Glutamatergic neuron (in vitro differentiated cells): ENCODE results near the gene OR2AE1. TPM values are rescaled to one million over a fixed set of nuclear protein-coding genes. Genes with fewer than 3 reads are reported as not detected.
"Not testable (repeated sequence)": the region's sequence is repeated elsewhere in the genome, so short reads cannot be mapped to it uniquely, and the experiment has no call there.

Experiments
- DNase-seq: peaks from one replicate; pipeline ENCODE4 v3.0.0; 2022
- H3K27ac Mint-ChIP-seq: one replicate; pipeline ENCODE4 v1.8.0; 2020; ENCODE audit warnings: mild to moderate bottlenecking, mixed read lengths, inconsistent platforms; ENCODE audit not compliant: unreplicated experiment
- H3K27me3 Mint-ChIP-seq: one replicate; pipeline ENCODE4 v1.8.0; 2020; ENCODE audit warnings: mild to moderate bottlenecking, moderate library complexity, mixed read lengths, inconsistent platforms; ENCODE audit not compliant: unreplicated experiment
- H3K36me3 Mint-ChIP-seq: one replicate; pipeline ENCODE4 v1.8.0; 2020; ENCODE audit warnings: mild to moderate bottlenecking, mixed read lengths, inconsistent platforms; ENCODE audit not compliant: unreplicated experiment
- H3K4me1 Mint-ChIP-seq: one replicate; pipeline ENCODE4 v1.8.0; 2020; ENCODE audit warnings: mild to moderate bottlenecking, low read depth, mixed read lengths, inconsistent platforms; ENCODE audit not compliant: unreplicated experiment
- H3K4me3 Mint-ChIP-seq: one replicate; pipeline ENCODE4 v1.8.0; 2020; ENCODE audit warnings: mild to moderate bottlenecking, mixed read lengths, inconsistent platforms; ENCODE audit not compliant: unreplicated experiment
- H3K9me3 Mint-ChIP-seq: one replicate; pipeline ENCODE4 v1.8.0; 2020; ENCODE audit warnings: mild to moderate bottlenecking, moderate library complexity, mixed read lengths, inconsistent platforms; ENCODE audit not compliant: unreplicated experiment
- total RNA-seq: library from RNA; stranded (reverse); fragmentation: NEBNext Ultra II Directional; extraction: Animal tissue kit (Norgen Biotek cat#: 25700); gene quantifications from one replicate; pipeline ENCODE4 v1.2.1, GENCODE V29; 2021; ENCODE audit not compliant: unreplicated experiment
- TF ChIP-seq, protein P1 (sequence below): fragments of 200-600 bp; sonication (generic); IDR thresholded peaks from one replicate; pipeline ENCODE4 v1.5.0; 2021; ENCODE audit not compliant: partially characterized antibody, unreplicated experiment

Gene OR2AE1
- total RNA-seq, 1 donor from 2014 or later: 0.39 TPM

DNA sequence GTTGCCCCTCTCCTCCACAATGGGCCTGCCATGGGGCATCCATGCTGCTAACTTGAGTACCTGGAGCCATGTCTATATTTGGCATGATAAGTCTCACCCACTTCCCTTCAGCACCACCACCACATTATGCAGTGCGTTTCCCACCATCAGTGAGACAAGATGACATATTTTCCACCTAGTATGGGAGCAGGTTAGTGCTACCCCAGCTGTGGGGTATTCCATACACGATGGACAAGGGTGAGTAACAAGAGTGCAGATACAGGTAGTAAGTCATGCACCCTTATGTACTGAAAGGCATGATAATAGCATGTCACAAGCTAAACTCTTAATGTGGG is 21.2 kb upstream of the OR2AE1 start:
- no peaks in the 10 kb centered on the region for H3K4me1 Mint-ChIP-seq
- TF ChIP-seq, protein P1, sequence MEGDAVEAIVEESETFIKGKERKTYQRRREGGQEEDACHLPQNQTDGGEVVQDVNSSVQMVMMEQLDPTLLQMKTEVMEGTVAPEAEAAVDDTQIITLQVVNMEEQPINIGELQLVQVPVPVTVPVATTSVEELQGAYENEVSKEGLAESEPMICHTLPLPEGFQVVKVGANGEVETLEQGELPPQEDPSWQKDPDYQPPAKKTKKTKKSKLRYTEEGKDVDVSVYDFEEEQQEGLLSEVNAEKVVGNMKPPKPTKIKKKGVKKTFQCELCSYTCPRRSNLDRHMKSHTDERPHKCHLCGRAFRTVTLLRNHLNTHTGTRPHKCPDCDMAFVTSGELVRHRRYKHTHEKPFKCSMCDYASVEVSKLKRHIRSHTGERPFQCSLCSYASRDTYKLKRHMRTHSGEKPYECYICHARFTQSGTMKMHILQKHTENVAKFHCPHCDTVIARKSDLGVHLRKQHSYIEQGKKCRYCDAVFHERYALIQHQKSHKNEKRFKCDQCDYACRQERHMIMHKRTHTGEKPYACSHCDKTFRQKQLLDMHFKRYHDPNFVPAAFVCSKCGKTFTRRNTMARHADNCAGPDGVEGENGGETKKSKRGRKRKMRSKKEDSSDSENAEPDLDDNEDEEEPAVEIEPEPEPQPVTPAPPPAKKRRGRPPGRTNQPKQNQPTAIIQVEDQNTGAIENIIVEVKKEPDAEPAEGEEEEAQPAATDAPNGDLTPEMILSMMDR: no peak
- no peak for DNase-seq
- peaks cover 2% of the 10 kb centered on the region for H3K9me3 Mint-ChIP-seq
- peaks cover 9% of the 10 kb centered on the region for H3K36me3 Mint-ChIP-seq
- H3K4me3 Mint-ChIP-seq: no peak overlapping the region
- no peaks in the 10 kb centered on the region for H3K27me3 Mint-ChIP-seq
- H3K27ac Mint-ChIP-seq: no peak overlapping the region

DNA sequence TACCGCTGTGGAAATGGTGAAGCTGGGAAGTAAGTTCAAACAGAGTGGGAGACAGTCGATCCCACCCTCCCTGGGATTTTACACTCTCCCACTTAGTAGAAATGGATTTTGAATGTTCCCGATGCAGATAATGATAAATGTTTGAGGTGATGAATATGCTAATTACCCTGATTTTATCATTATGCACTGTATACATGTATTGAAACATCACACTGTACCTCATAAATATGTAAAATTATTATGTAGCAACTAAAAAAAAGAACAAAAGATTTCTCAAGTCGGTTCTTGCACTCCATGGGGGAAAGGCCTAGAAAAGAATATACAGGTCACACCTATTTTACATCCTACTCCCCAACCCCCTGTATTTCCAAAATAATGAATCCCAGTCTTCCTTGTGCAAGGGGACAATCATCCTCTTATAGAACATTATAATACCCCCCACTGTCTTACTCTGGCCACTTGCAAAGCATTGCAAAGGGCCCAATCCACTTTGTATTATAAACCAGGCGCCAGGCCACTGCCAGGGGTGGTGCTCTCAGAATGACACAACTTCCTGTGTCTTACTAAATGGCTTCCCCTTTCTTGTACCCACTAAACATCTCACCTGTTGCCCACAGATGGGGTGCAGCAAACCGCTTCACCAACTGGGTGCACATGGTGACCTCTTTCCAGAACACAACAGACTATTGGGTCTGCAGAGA is 20.6 kb upstream of the OR2AE1 start:
- H3K36me3 Mint-ChIP-seq: peaks cover 9% of the 10 kb centered on the region
- TF ChIP-seq, protein P1: no peak
- no peak for DNase-seq
- H3K9me3 Mint-ChIP-seq: peaks cover 2% of the 10 kb centered on the region
- no peak overlapping the region for H3K4me3 Mint-ChIP-seq
- H3K27ac Mint-ChIP-seq: no peak overlapping the region
- H3K4me1 Mint-ChIP-seq: no peaks in the 10 kb centered on the region
- no peaks in the 10 kb centered on the region for H3K27me3 Mint-ChIP-seq

DNA sequence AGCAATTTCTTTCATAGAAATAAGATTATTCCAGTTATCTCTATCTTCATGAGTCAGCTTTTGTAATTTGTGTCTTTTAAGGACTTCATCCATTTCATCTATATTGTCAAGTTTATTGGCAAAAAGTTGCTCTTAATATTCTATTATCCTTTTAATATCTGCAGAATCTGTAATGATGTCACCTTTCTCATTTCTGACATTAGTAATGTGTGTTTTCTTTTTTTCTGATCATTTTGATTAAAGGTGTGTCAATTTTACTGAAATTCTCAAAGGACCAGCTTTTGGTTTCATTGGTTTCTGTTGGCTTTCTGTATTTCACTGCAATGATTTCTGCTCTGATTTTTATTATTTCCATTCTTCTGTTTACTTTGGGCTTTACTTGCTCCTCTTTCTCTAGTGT is 17.9 kb upstream of the OR2AE1 start:
- Mint-ChIP-seq H3K9me3 (peaks cover 7% of the 10 kb centered on the region), H3K4me1 (no peaks in the 10 kb centered on the region), H3K27me3 (peaks cover 1% of the 10 kb centered on the region), H3K36me3 (peaks cover 10% of the 10 kb centered on the region), H3K27ac (no peak overlapping the region), H3K4me3 (no peak overlapping the region)
- TF ChIP-seq, protein P1: no peak
- no peak for DNase-seq

DNA sequence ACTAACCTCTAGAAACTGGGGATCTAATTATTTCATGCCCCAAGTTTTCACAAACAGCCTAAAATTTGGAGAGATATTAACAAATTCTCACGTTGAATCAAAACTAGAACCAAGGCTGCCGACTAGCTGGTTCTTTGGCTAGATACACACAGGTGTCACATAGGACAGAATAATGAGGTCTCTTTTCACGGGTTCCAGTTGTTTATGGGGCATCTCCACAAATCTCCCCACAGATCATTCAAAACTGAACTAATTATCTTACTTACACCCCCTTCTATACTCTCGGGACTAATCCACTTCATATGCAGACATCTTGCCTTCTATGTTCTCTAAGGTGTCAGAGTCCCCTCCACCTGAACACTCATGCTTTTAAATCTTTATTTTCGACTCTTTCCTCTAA is 16.4 kb upstream of the OR2AE1 start:
- H3K9me3 Mint-ChIP-seq: peaks cover 10% of the 10 kb centered on the region
- peaks cover 17% of the 10 kb centered on the region for H3K36me3 Mint-ChIP-seq
- no peak for DNase-seq
- TF ChIP-seq, protein P1: no peak
- H3K4me3 Mint-ChIP-seq: no peak overlapping the region
- H3K27ac Mint-ChIP-seq: no peak overlapping the region
- no peaks in the 10 kb centered on the region for H3K4me1 Mint-ChIP-seq
- H3K27me3 Mint-ChIP-seq: peaks cover 1% of the 10 kb centered on the region

DNA sequence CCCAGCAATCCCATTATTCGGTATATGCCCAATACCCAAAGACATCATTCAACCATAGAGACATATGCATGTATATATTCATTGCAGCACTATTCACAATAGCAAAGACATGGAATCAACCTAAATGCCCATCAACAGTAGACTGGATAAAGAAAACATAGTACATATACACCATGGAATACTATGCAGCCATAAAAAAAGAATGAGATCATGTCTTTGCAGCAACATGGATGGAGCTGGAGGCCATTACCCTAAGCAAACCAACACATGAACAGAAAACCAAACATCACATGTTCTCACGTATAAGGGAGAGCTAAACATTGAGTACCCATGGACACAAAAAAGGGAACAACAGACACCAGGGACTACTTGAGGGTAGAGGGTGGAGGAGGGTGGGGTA is 13.5 kb upstream of the OR2AE1 start:
- not testable (repeated sequence) for H3K27me3 Mint-ChIP-seq, H3K27ac Mint-ChIP-seq, DNase-seq, H3K4me1 Mint-ChIP-seq, H3K4me3 Mint-ChIP-seq
- Mint-ChIP-seq H3K36me3 (peaks cover 29% of the 10 kb centered on the region), H3K9me3 (peaks cover 10% of the 10 kb centered on the region)

DNA sequence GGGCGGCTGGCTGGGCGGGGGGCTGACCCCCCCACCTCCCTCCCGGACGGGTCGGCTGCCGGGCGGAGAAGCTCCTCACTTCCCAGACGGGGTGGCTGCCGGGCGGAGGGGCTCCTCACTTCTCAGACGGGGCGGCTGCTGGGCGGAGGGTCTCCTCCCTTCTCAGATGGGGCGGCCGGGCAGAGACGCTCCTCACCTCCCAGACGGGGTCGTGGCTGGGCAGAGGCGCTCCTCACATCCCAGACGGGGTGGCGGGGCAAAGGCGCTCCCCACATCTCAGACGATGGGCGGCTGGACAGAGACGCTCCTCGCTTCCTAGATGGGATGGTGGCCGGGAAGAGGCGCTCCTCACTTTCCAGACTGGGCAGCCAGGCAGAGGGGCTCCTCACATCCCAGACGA is 11.5 kb upstream of the OR2AE1 start:
- H3K27me3 Mint-ChIP-seq, H3K4me3 Mint-ChIP-seq, H3K4me1 Mint-ChIP-seq, H3K27ac Mint-ChIP-seq, DNase-seq: not testable (repeated sequence)
- H3K9me3 Mint-ChIP-seq: peaks cover 10% of the 10 kb centered on the region
- peaks cover 41% of the 10 kb centered on the region for H3K36me3 Mint-ChIP-seq
